Astrocyte (in vitro differentiated cells and primary cell): Measurements from ENCODE around the gene DSE. TPM values are rescaled to one million over a fixed set of nuclear protein-coding genes. Genes with fewer than 3 reads are reported as not detected.

Source experiments
- DNase-seq: peaks from one replicate; pipeline ENCODE4 v3.0.0-alpha.2; 2010; ENCODE audit warnings: low read depth
- FAIRE-seq: peaks from 2 replicates; lab custom pipeline; 2011; peaks lifted over from hg19 to GRCh38; lab: Jason Lieb, UNC
- H2AFZ ChIP-seq: 2 replicates; pipeline ENCODE4 v1.6.0; 2012; ENCODE audit warnings: low read depth, low read length, inconsistent platforms
- H3K27ac ChIP-seq: 2 replicates; pipeline ENCODE4 v1.5.1; 2011; ENCODE audit warnings: low read depth, low read length, inconsistent platforms
- H3K27me3 ChIP-seq: 2 replicates; pipeline ENCODE4 v1.6.0; 2011; ENCODE audit warnings: low read length, inconsistent platforms; ENCODE audit not compliant: insufficient read depth
- H3K36me3 ChIP-seq: 2 replicates; pipeline ENCODE4 v1.5.1; 2011; ENCODE audit warnings: low read length, inconsistent platforms; ENCODE audit not compliant: insufficient read depth
- H3K4me1 ChIP-seq: 2 replicates; pipeline ENCODE4 v1.5.1; 2011; ENCODE audit warnings: low read length, inconsistent platforms; ENCODE audit not compliant: insufficient read depth
- H3K4me2 ChIP-seq: 2 replicates; pipeline ENCODE4 v1.6.0; 2012; ENCODE audit warnings: low read length, inconsistent platforms
- H3K4me3 ChIP-seq: 2 replicates; pipeline ENCODE4 v1.5.1; 2011; ENCODE audit warnings: low read depth, mild to moderate bottlenecking, low read length, inconsistent platforms; ENCODE audit not compliant: insufficient read depth
- H3K79me2 ChIP-seq: 2 replicates; pipeline ENCODE4 v1.6.0; 2012; ENCODE audit warnings: mild to moderate bottlenecking, low read length, inconsistent platforms; ENCODE audit not compliant: insufficient read depth
- H3K9ac ChIP-seq: 2 replicates; pipeline ENCODE4 v1.6.0; 2012; ENCODE audit warnings: mild to moderate bottlenecking, low read length, inconsistent platforms
- H3K9me3 ChIP-seq: 2 replicates; pipeline ENCODE4 v1.5.1; 2012; ENCODE audit warnings: low read depth, mild to moderate bottlenecking, low read length, inconsistent platforms; ENCODE audit not compliant: insufficient read depth
- H4K20me1 ChIP-seq: 2 replicates; pipeline ENCODE4 v1.6.0; 2012; ENCODE audit warnings: low read length, inconsistent platforms; ENCODE audit not compliant: insufficient read depth
- H3K27ac Mint-ChIP-seq: one replicate; pipeline ENCODE4 v1.8.0; 2021; ENCODE audit warnings: mild to moderate bottlenecking, mixed read lengths; ENCODE audit not compliant: unreplicated experiment
- H3K27me3 Mint-ChIP-seq: one replicate; pipeline ENCODE4 v1.8.0; 2021; ENCODE audit warnings: low read depth, mixed read lengths; ENCODE audit not compliant: unreplicated experiment
- H3K36me3 Mint-ChIP-seq: one replicate; pipeline ENCODE4 v1.8.0; 2021; ENCODE audit warnings: low read depth, mixed read lengths; ENCODE audit not compliant: unreplicated experiment
- H3K4me1 Mint-ChIP-seq: one replicate; pipeline ENCODE4 v1.8.0; 2021; ENCODE audit warnings: low read depth, mixed read lengths; ENCODE audit not compliant: unreplicated experiment
- H3K4me3 Mint-ChIP-seq: one replicate; pipeline ENCODE4 v1.8.0; 2021; ENCODE audit warnings: mild to moderate bottlenecking, moderate library complexity, mixed read lengths; ENCODE audit not compliant: unreplicated experiment
- H3K9me3 Mint-ChIP-seq: one replicate; pipeline ENCODE4 v1.8.0; 2021; ENCODE audit warnings: mild to moderate bottlenecking, mixed read lengths; ENCODE audit not compliant: unreplicated experiment
- CTCF ChIP-seq: IDR thresholded peaks from 2 replicates; pipeline ENCODE4 v1.5.1; 2011; ENCODE audit warnings: low read depth, mild to moderate bottlenecking, inconsistent platforms, low read length, moderate library complexity; ENCODE audit not compliant: insufficient read depth
- EZH2 ChIP-seq: IDR thresholded peaks from 2 replicates; pipeline ENCODE4 v1.6.1; 2012; ENCODE audit warnings: mild to moderate bottlenecking, low read length, inconsistent platforms; ENCODE audit not compliant: insufficient read depth
- total RNA-seq: library from RNA; stranded (reverse); gene quantifications from 2 replicates; pipeline ENCODE4 v1.2.1, GENCODE V29; 2021

DSE gene
- total RNA-seq, 1 donor from 2014 or later, result 83.2 TPM

GRCh38 chr6:116483616-116484015, 112.9 kb downstream of the DSE start:
- H3K27ac Mint-ChIP-seq, result no peak overlapping the region
- H3K36me3 ChIP-seq, result no peaks in the 10 kb centered on the region
- H3K4me1 Mint-ChIP-seq, result no peaks in the 10 kb centered on the region
- H3K27ac ChIP-seq, result no peak overlapping the region
- H3K4me3 ChIP-seq, result no peak overlapping the region
- no peaks in the 10 kb centered on the region for H3K79me2 ChIP-seq
- no peaks in the 10 kb centered on the region for H3K36me3 Mint-ChIP-seq
- H4K20me1 ChIP-seq, result no peaks in the 10 kb centered on the region
- H3K27me3 ChIP-seq, result peaks cover 4% of the 10 kb centered on the region
- peaks cover 15% of the 10 kb centered on the region for H3K27me3 Mint-ChIP-seq
- no peaks in the 10 kb centered on the region for H3K9me3 ChIP-seq
- H3K4me3 Mint-ChIP-seq, result no peak overlapping the region
- TF ChIP-seq CTCF (no peak), EZH2 (no peak)
- H2AFZ ChIP-seq, result no peak overlapping the region
- FAIRE-seq, result no peak
- no peak overlapping the region for H3K4me2 ChIP-seq
- H3K4me1 ChIP-seq, result no peaks in the 10 kb centered on the region
- no peaks in the 10 kb centered on the region for H3K9me3 Mint-ChIP-seq
- H3K9ac ChIP-seq, result no peak overlapping the region
- DNase-seq, result no peak

GRCh38 chr6:116485559-116486184, 114.9 kb downstream of the DSE start:
- no peak overlapping the region for H3K4me3 Mint-ChIP-seq
- TF ChIP-seq EZH2 (no peak), CTCF (no peak)
- H3K36me3 ChIP-seq, result no peaks in the 10 kb centered on the region
- no peaks in the 10 kb centered on the region for H3K36me3 Mint-ChIP-seq
- H3K27me3 ChIP-seq, result peaks cover 4% of the 10 kb centered on the region
- no peak overlapping the region for H3K4me2 ChIP-seq
- H3K4me3 ChIP-seq, result no peak overlapping the region
- H4K20me1 ChIP-seq, result no peaks in the 10 kb centered on the region
- peaks cover 15% of the 10 kb centered on the region for H3K27me3 Mint-ChIP-seq
- DNase-seq, result no peak
- peaks cover 4% of the 10 kb centered on the region for H3K9me3 Mint-ChIP-seq
- H3K9ac ChIP-seq, result no peak overlapping the region
- no peak overlapping the region for H2AFZ ChIP-seq
- H3K9me3 ChIP-seq, result no peaks in the 10 kb centered on the region
- H3K27ac ChIP-seq, result no peak overlapping the region
- H3K79me2 ChIP-seq, result no peaks in the 10 kb centered on the region
- H3K4me1 Mint-ChIP-seq, result no peaks in the 10 kb centered on the region
- H3K4me1 ChIP-seq, result no peaks in the 10 kb centered on the region
- H3K27ac Mint-ChIP-seq, result no peak overlapping the region
- no peak for FAIRE-seq

GRCh38 chr6:116491610-116492330, 121.0 kb downstream of the DSE start:
- no peak overlapping the region for H3K27ac Mint-ChIP-seq

More at GRCh38 chr6:116491610-116492330, 121.0 kb downstream of the DSE start:
- H2AFZ ChIP-seq, result no peak overlapping the region
- H3K36me3 ChIP-seq, result no peaks in the 10 kb centered on the region
- Mint-ChIP-seq H3K36me3 (no peaks in the 10 kb centered on the region), H3K4me1 (no peaks in the 10 kb centered on the region), H3K9me3 (peaks cover 4% of the 10 kb centered on the region), H3K4me3 (no peak overlapping the region), H3K27me3 (no peaks in the 10 kb centered on the region)
- H3K4me2 ChIP-seq, result no peak overlapping the region
- H3K9me3 ChIP-seq, result no peaks in the 10 kb centered on the region
- H3K9ac ChIP-seq, result no peak overlapping the region
- FAIRE-seq, result peak; percentile 17
- H3K27ac ChIP-seq, result no peak overlapping the region
- H3K27me3 ChIP-seq, result no peaks in the 10 kb centered on the region
- no peak overlapping the region for H3K4me3 ChIP-seq
- H4K20me1 ChIP-seq, result no peaks in the 10 kb centered on the region
- DNase-seq, result no peak
- no peaks in the 10 kb centered on the region for H3K4me1 ChIP-seq
- H3K79me2 ChIP-seq, result no peaks in the 10 kb centered on the region
- TF ChIP-seq CTCF, result no peak
- TF ChIP-seq EZH2, result no peak
